ENCODE measurements around the gene ZFAND6. TPM values are rescaled to one million over a fixed set of nuclear protein-coding genes. Genes with fewer than 3 reads are reported as not detected.

The ZFAND6 gene
- total RNA-seq, 3 donors from 2014 or later, result 141 to 193 (median 159) TPM

- no peaks in the 10 kb centered on the region for H3K4me1 ChIP-seq
- no peak overlapping the region for H3K27ac ChIP-seq
- intact Hi-C loops (cut with DNase I; ENCODE audit: low total_unique reads), result no loop called here
- H3K36me3 ChIP-seq, result no peaks in the 10 kb centered on the region
- TF ChIP-seq, protein P1, sequence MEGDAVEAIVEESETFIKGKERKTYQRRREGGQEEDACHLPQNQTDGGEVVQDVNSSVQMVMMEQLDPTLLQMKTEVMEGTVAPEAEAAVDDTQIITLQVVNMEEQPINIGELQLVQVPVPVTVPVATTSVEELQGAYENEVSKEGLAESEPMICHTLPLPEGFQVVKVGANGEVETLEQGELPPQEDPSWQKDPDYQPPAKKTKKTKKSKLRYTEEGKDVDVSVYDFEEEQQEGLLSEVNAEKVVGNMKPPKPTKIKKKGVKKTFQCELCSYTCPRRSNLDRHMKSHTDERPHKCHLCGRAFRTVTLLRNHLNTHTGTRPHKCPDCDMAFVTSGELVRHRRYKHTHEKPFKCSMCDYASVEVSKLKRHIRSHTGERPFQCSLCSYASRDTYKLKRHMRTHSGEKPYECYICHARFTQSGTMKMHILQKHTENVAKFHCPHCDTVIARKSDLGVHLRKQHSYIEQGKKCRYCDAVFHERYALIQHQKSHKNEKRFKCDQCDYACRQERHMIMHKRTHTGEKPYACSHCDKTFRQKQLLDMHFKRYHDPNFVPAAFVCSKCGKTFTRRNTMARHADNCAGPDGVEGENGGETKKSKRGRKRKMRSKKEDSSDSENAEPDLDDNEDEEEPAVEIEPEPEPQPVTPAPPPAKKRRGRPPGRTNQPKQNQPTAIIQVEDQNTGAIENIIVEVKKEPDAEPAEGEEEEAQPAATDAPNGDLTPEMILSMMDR (IDR thresholded peaks at IDR 0.05), result no peak
- TF ChIP-seq POLR2A (IDR thresholded peaks at IDR 0.05) (no peak), POLR2AphosphoS5 (IDR thresholded peaks at IDR 0.05) (no peak)
- DNase-seq (ENCODE audit: low spot score in 2 of 2), result no peak
- no peaks in the 10 kb centered on the region for H3K9me3 ChIP-seq
- H3K4me3 ChIP-seq, result no peak overlapping the region
- no peaks in the 10 kb centered on the region for H3K27me3 ChIP-seq
Measured at GRCh38 chr15:80183306-80183705, 123.8 kb downstream of the ZFAND6 start.

DNA sequence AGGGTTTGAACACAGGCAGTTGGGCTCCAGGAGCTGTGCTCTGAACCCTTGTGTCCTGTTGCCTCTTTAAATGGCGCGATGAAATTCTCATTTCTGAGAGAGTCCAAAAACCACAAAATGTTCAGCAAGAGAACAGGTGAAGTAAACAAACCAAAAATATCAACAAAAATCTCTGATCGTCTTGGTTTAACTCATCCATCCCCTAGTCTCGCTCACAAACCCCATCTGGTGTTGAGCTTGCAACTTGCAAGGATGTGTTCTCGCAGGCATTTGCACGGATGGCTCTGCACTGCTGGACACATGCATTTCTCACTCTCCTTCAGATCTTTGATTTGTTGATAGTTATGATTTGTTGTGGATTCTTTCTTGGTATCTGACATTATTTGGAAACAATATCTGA is 124.4 kb downstream of the ZFAND6 start:
- intact Hi-C loops (cut with DNase I; ENCODE audit: low total_unique reads), result no loop called here
- no peaks in the 10 kb centered on the region for H3K4me1 ChIP-seq
- H3K27me3 ChIP-seq, result no peaks in the 10 kb centered on the region
- no peaks in the 10 kb centered on the region for H3K36me3 ChIP-seq
- TF ChIP-seq, protein P1 (IDR thresholded peaks at IDR 0.05), result no peak
- TF ChIP-seq POLR2A (IDR thresholded peaks at IDR 0.05), result no peak
- TF ChIP-seq POLR2AphosphoS5 (IDR thresholded peaks at IDR 0.05), result no peak
- no peak overlapping the region for H3K27ac ChIP-seq
- H3K4me3 ChIP-seq, result no peak overlapping the region
- H3K9me3 ChIP-seq, result no peaks in the 10 kb centered on the region
- no peak for DNase-seq (ENCODE audit: low spot score in 2 of 2)

DNA sequence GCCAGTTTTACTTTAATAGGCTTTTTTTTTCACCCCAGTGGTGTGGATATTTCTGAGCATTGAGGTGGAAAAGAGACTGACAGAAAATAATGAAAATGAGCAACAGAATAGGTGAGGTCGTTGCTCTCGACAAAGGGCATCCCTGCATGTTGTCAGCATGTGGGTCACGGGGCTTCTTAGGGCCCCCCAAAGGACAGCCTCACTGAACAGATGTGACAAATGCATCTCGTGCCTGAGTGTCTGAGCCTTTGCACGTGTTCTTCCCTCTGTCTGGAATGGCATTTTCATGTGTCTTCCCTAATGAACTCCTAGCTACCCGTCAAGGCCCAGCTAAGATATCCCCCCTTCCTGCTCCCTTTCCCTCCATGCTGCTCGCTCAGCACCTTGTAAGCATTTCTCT is 125.1 kb downstream of the ZFAND6 start:
- no peak for TF ChIP-seq POLR2A (IDR thresholded peaks at IDR 0.05)
- no peak for TF ChIP-seq POLR2AphosphoS5 (IDR thresholded peaks at IDR 0.05)
- TF ChIP-seq, protein P1 (IDR thresholded peaks at IDR 0.05), result no peak
- intact Hi-C loops (cut with DNase I; ENCODE audit: low total_unique reads), result no loop called here
- Histone ChIP-seq H3K4me3 (no peak overlapping the region), H3K36me3 (no peaks in the 10 kb centered on the region), H3K27ac (no peak overlapping the region), H3K27me3 (no peaks in the 10 kb centered on the region), H3K9me3 (no peaks in the 10 kb centered on the region), H3K4me1 (no peaks in the 10 kb centered on the region)
- DNase-seq (ENCODE audit: low spot score in 2 of 2), result no peak

GRCh38 chr15:80185152-80185551 is 125.7 kb downstream of the ZFAND6 start:
- Histone ChIP-seq H3K4me1 (no peaks in the 10 kb centered on the region), H3K36me3 (no peaks in the 10 kb centered on the region), H3K9me3 (no peaks in the 10 kb centered on the region), H3K27me3 (no peaks in the 10 kb centered on the region), H3K27ac (no peak overlapping the region), H3K4me3 (no peak overlapping the region)
- no peak for DNase-seq (ENCODE audit: low spot score in 2 of 2)
- TF ChIP-seq POLR2A (IDR thresholded peaks at IDR 0.05) (no peak), POLR2AphosphoS5 (IDR thresholded peaks at IDR 0.05) (no peak)
- TF ChIP-seq, protein P1 (IDR thresholded peaks at IDR 0.05), result no peak
- intact Hi-C loops (cut with DNase I; ENCODE audit: low total_unique reads), result no loop called here

DNA sequence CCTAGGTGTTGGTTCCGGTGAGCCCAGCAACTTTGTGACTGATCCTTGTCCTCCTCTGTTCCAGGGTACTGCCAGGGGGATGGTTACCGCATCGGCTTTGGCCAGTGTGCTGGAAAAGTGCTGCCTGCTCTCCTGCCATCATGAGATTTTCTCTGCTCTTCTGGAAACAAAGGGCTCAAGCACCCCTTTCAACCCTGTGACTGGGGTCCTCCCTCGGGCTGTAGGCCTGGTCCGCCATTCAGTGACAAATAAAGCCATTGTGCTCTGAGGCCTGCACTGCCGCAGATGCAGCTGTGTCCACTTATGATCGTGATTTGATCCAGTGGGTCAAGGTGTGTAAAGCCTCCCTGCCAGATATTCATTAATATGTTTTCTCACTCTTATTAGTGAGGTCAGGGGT is 126.6 kb downstream of the ZFAND6 start:
- intact Hi-C loops (cut with DNase I; ENCODE audit: low total_unique reads), result no loop called here
- TF ChIP-seq, protein P1 (IDR thresholded peaks at IDR 0.05), result no peak
- TF ChIP-seq POLR2AphosphoS5 (IDR thresholded peaks at IDR 0.05) (no peak), POLR2A (IDR thresholded peaks at IDR 0.05) (no peak)
- no peak for DNase-seq (ENCODE audit: low spot score in 2 of 2)
- no peaks in the 10 kb centered on the region for H3K9me3 ChIP-seq
- no peaks in the 10 kb centered on the region for H3K27me3 ChIP-seq
- H3K36me3 ChIP-seq, result no peaks in the 10 kb centered on the region
- no peak overlapping the region for H3K27ac ChIP-seq
- H3K4me3 ChIP-seq, result no peak overlapping the region
- H3K4me1 ChIP-seq, result no peaks in the 10 kb centered on the region

Measured in breast epithelium (tissue), 4 donors.